Uterus (tissue), 4 donors: ENCODE results near the gene CBX8. TPM values are rescaled to one million over a fixed set of nuclear protein-coding genes. Genes with fewer than 3 reads are reported as not detected.

Experiments
- DNase-seq, 2 donors: peaks; one replicate each; pipeline ENCODE4 v3.0.0-alpha.2; 2019 to 2020
- H3K27ac ChIP-seq, 2 donors: fragments of 200-600 bp; sonication (generic); 1 replicate in 1 of 2; 2 replicates in 1 of 2; pipeline ENCODE4 v1.5.1; 2016 to 2018
- H3K27me3 ChIP-seq, 2 donors: fragments of 200-600 bp; sonication (generic); one replicate each; pipeline ENCODE4 v1.5.1; 2018 to 2019; ENCODE audit warnings: control low read depth in 1 of 2
- H3K36me3 ChIP-seq, 2 donors: fragments of 200-600 bp; sonication (generic); one replicate each; pipeline ENCODE4 v1.5.1; 2019; ENCODE audit warnings: control low read depth in 1 of 2
- H3K4me1 ChIP-seq, 2 donors: fragments of 200-600 bp; sonication (generic); one replicate each; pipeline ENCODE4 v1.5.1; 2018 to 2019; ENCODE audit warnings: control low read depth in 1 of 2
- H3K4me3 ChIP-seq, 2 donors: fragments of 200-600 bp; sonication (generic); 1 replicate in 1 of 2; 2 replicates in 1 of 2; pipeline ENCODE4 v1.5.1; 2018 to 2019; ENCODE audit warnings: mild to moderate bottlenecking in 1 of 2
- H3K9me3 ChIP-seq, 2 donors: fragments of 200-600 bp; sonication (generic); one replicate each; pipeline ENCODE4 v1.5.1; 2019; ENCODE audit warnings: control low read depth in 1 of 2
- CTCF ChIP-seq, 4 experiments: fragments of 200-600 bp in 2 of 4; fragments of 450-650 bp in 2 of 4; sonication (generic) in 2 of 4; IDR thresholded peaks; one replicate each; pipeline ENCODE4 v1.5.1; 2016 to 2019; ENCODE audit warnings: antibody characterized with exemption in 4 of 4, mild to moderate bottlenecking in 2 of 4, moderate library complexity in 1 of 4
- POLR2A ChIP-seq, 2 donors: fragments of 450-650 bp; IDR thresholded peaks; one replicate each; pipeline ENCODE4 v1.6.1; 2016; ENCODE audit warnings: antibody characterized with exemption in 2 of 2, mild to moderate bottlenecking in 1 of 2, moderate library complexity in 1 of 2
- intact Hi-C: fragments of 100-400 bp; cut with DNase I; formaldehyde crosslinking; loops from one replicate; pipeline ENCODE4 v1.15.1; 2023; ENCODE audit warnings: low total_unique reads
- total RNA-seq, 4 donors: library from RNA; depleted of rRNA in 3 of 4; stranded (reverse); fragments of >200 nt in 3 of 4; gene quantifications; one replicate each; pipeline versions ENCODE4 v1.1.0 to v1.2.4, GENCODE V29; 2014 to 2023
- donor health status: DM: yes; HTN: yes; CAD: no.

Gene CBX8
- total RNA-seq, 4 donors from 2014 or later, result 1.8 to 10.7 (median 2.6) TPM; not detected in 1

GRCh38 chr17:79834565-79835469 lies 37.9 kb upstream of the CBX8 start:
- Histone ChIP-seq H3K4me3 (no peak overlapping the region), H3K27me3 (peaks cover 0 to 3% of the 10 kb centered on the region in 2 donors), H3K36me3 (no peaks in the 10 kb centered on the region), H3K9me3 (no peaks in the 10 kb centered on the region), H3K4me1 (peaks cover 0 to 20% of the 10 kb centered on the region in 2 donors), H3K27ac (no peak overlapping the region)
- no peak for DNase-seq
- intact Hi-C loops, result no loop called here
- TF ChIP-seq CTCF (IDR thresholded peaks at IDR 0.05), result peak in 3 of 4 experiments; percentile 4 to 35 (median 31)
- TF ChIP-seq POLR2A (IDR thresholded peaks at IDR 0.05), result no peak

GRCh38 chr17:79833744-79834564 lies 37.1 kb upstream of the CBX8 start:
- Histone ChIP-seq H3K4me3 (no peak overlapping the region), H3K27ac (no peak overlapping the region), H3K4me1 (peaks cover 0 to 17% of the 10 kb centered on the region in 2 donors), H3K36me3 (no peaks in the 10 kb centered on the region), H3K9me3 (no peaks in the 10 kb centered on the region), H3K27me3 (no peaks in the 10 kb centered on the region)
- intact Hi-C loops, result no loop called here
- TF ChIP-seq CTCF (IDR thresholded peaks at IDR 0.05), result no peak
- no peak for TF ChIP-seq POLR2A (IDR thresholded peaks at IDR 0.05)
- DNase-seq, result no peak

GRCh38 chr17:79833110-79833450 lies 36.2 kb upstream of the CBX8 start:
- no peaks in the 10 kb centered on the region for H3K27me3 ChIP-seq
- no peaks in the 10 kb centered on the region for H3K36me3 ChIP-seq
- TF ChIP-seq CTCF (IDR thresholded peaks at IDR 0.05) (no peak), POLR2A (IDR thresholded peaks at IDR 0.05) (no peak)
- peaks cover 0 to 17% of the 10 kb centered on the region in 2 donors for H3K4me1 ChIP-seq
- H3K27ac ChIP-seq, result no peak overlapping the region
- no peaks in the 10 kb centered on the region for H3K9me3 ChIP-seq
- intact Hi-C loops, result no loop called here
- no peak for DNase-seq
- no peak overlapping the region for H3K4me3 ChIP-seq

- Histone ChIP-seq H3K36me3 (no peaks in the 10 kb centered on the region), H3K9me3 (no peaks in the 10 kb centered on the region), H3K27me3 (no peaks in the 10 kb centered on the region), H3K4me1 (peaks cover 0 to 13% of the 10 kb centered on the region in 2 donors), H3K27ac (no peak overlapping the region), H3K4me3 (no peak overlapping the region)
- DNase-seq, result no peak
- intact Hi-C loops, result no loop called here
- TF ChIP-seq CTCF (IDR thresholded peaks at IDR 0.05), result no peak
- no peak for TF ChIP-seq POLR2A (IDR thresholded peaks at IDR 0.05)
Observed at GRCh38 chr17:79832218-79833109, 35.6 kb upstream of the CBX8 start.
